HepG2 (cell line): ENCODE data around the gene NNAT. TPM values are rescaled to one million over a fixed set of nuclear protein-coding genes. Genes with fewer than 3 reads are reported as not detected.
A peak's percentile ranks its signal among the peaks of the same experiment; 100 is the strongest.

ENCODE experiments used
- ATM ChIP-seq: fragments of 450-650 bp; IDR thresholded peaks from 2 replicates; pipeline ENCODE4 v1.7.1; 2017; ENCODE audit warnings: mild to moderate bottlenecking, borderline replicate concordance
- BRD4 ChIP-seq: sonication (generic); formaldehyde crosslinking; IDR thresholded peaks from 2 replicates; pipeline ENCODE4 v1.4.0; 2020; ENCODE audit warnings: missing genetic modification reagents
- ELF1 ChIP-seq: sonication (generic); formaldehyde crosslinking; IDR thresholded peaks from 2 replicates; pipeline ENCODE4 v1.4.0; 2020; ENCODE audit warnings: missing genetic modification reagents
- EZH2 ChIP-seq: conservative IDR thresholded peaks from 2 replicates; pipeline ENCODE4 v1.6.1; 2012; ENCODE audit warnings: mild to moderate bottlenecking, low read depth, low read length, moderate library complexity
- HIC2 ChIP-seq: sonication (generic); formaldehyde crosslinking; IDR thresholded peaks from 2 replicates; pipeline ENCODE4 v1.9.0; 2022; ENCODE audit warnings: low read depth, missing genetic modification reagents
- MLXIP ChIP-seq: sonication (generic); formaldehyde crosslinking; IDR thresholded peaks from 2 replicates; pipeline ENCODE4 v1.9.0; 2021; ENCODE audit warnings: missing genetic modification reagents, borderline replicate concordance
- PHF5A ChIP-seq: IDR thresholded peaks from one replicate; pipeline ENCODE4 v1.6.1; 2018; ENCODE audit warnings: low read depth, missing genetic modification reagents; ENCODE audit not compliant: unreplicated experiment
- RCOR2 ChIP-seq: IDR thresholded peaks from 2 replicates; pipeline ENCODE4 v1.6.1; 2016; ENCODE audit warnings: missing biosample characterization, missing genetic modification reagents
- RERE ChIP-seq: IDR thresholded peaks from 2 replicates; pipeline ENCODE4 v1.6.1; 2016; ENCODE audit warnings: low read depth, missing genetic modification reagents, missing compliant biosample characterization
- SIX1 ChIP-seq: sonication (generic); formaldehyde crosslinking; IDR thresholded peaks from 2 replicates; pipeline ENCODE4 v1.4.0; 2020; ENCODE audit warnings: missing genetic modification reagents, borderline replicate concordance
- ZBTB38 ChIP-seq: sonication (generic); formaldehyde crosslinking; IDR thresholded peaks from 2 replicates; pipeline ENCODE4 v1.5.1; 2020; ENCODE audit warnings: mild to moderate bottlenecking, missing genetic modification reagents
- ZNF430 ChIP-seq: sonication (generic); formaldehyde crosslinking; IDR thresholded peaks from 2 replicates; pipeline ENCODE4 v1.9.0; 2021; ENCODE audit warnings: mild to moderate bottlenecking, missing genetic modification reagents
- ZNF572 ChIP-seq: sonication (generic); formaldehyde crosslinking; IDR thresholded peaks from 2 replicates; pipeline ENCODE4 v1.5.1; 2020; ENCODE audit warnings: mild to moderate bottlenecking, missing genetic modification reagents
- polyA plus RNA-seq, 8 experiments: library from polyadenylated mRNA; depleted of rRNA in 3 of 8; stranded (reverse) in 7 of 8; unstranded in 1 of 8; fragments of >200 nt; fragmentation: Illumina TruSeq in 4 of 8; extraction: Trizol in 4 of 8; gene quantifications; 2 replicates each; pipeline versions ENCODE4 v1.2.1 to v1.2.3, GENCODE V29; 2011 to 2016; ENCODE audit warnings: low read depth in 4 of 8, missing spikeins in 1 of 8, mixed read lengths in 1 of 8; ENCODE audit not compliant: insufficient read depth in 1 of 8
- total RNA-seq, 5 experiments: library from RNA; depleted of rRNA; stranded (reverse); fragments of >200 nt; fragmentation: Illumina TruSeq; extraction: Trizol; gene quantifications; 2 replicates each; pipeline ENCODE4 v1.2.3, GENCODE V29; 2016; ENCODE audit warnings: low read depth in 1 of 5
- TF ChIP-seq, protein P1 (sequence below), 2 experiments: sonication (generic) in 1 of 2; formaldehyde crosslinking in 1 of 2; IDR thresholded peaks; 2 replicates each; pipeline versions ENCODE4 v1.4.0 to v1.6.1; 2016 to 2020; ENCODE audit warnings: borderline replicate concordance in 1 of 2, low read depth in 1 of 2, mild to moderate bottlenecking in 1 of 2, missing genetic modification reagents in 1 of 2

NNAT gene
- total and polyA plus RNA-seq, 2 of the 13 experiments (the other 11 are each of a cell fraction or from before 2014, with no cell fraction given), result not detected

- TF ChIP-seq HIC2 (CRISPR knock-in tag) (no peak), ATM (no peak), RERE (no peak), EZH2 (no peak), ELF1 (CRISPR knock-in tag) (peak; percentile 38), SIX1 (CRISPR knock-in tag) (no peak), ZBTB38 (CRISPR knock-in tag) (0 out of 2 replicates have a peak, but pooled peaks have one; percentile 39), ZNF430 (CRISPR knock-in tag) (no peak), PHF5A (CRISPR knock-in tag) (no peak), BRD4 (CRISPR knock-in tag) (no peak), RCOR2 (CRISPR knock-in tag) (0 out of 2 replicates have a peak, but pooled peaks have one; percentile 53), MLXIP (CRISPR knock-in tag) (no peak), ZNF572 (CRISPR knock-in tag) (no peak)
- TF ChIP-seq, protein P1, sequence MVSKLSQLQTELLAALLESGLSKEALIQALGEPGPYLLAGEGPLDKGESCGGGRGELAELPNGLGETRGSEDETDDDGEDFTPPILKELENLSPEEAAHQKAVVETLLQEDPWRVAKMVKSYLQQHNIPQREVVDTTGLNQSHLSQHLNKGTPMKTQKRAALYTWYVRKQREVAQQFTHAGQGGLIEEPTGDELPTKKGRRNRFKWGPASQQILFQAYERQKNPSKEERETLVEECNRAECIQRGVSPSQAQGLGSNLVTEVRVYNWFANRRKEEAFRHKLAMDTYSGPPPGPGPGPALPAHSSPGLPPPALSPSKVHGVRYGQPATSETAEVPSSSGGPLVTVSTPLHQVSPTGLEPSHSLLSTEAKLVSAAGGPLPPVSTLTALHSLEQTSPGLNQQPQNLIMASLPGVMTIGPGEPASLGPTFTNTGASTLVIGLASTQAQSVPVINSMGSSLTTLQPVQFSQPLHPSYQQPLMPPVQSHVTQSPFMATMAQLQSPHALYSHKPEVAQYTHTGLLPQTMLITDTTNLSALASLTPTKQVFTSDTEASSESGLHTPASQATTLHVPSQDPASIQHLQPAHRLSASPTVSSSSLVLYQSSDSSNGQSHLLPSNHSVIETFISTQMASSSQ (IDR thresholded peaks at IDR 0.05; ENCODE audit: low read depth), result no peak
- TF ChIP-seq, protein P1 (CRISPR knock-in tag; IDR thresholded peaks at IDR 0.05; ENCODE audit: borderline replicate concordance), result no peak
Observed at GRCh38 chr20:37564388-37565133, 43.5 kb downstream of the NNAT start (continued).
